Upper lobe of right lung (tissue), 1 donor: Measurements from ENCODE around the gene TRIP13. TPM values are rescaled to one million over a fixed set of nuclear protein-coding genes. Genes with fewer than 3 reads are reported as not detected.
"Not testable (repeated sequence)": the region's sequence is repeated elsewhere in the genome, so short reads cannot be mapped to it uniquely, and the experiment has no call there.

Experiments
- ATAC-seq: fragments of 200-7000 bp; cut with Tn5 transposase; one replicate; pipeline ENCODE4 v1.9.1; 2020; ENCODE audit warnings: mild to moderate bottlenecking, moderate library complexity
- DNase-seq: peaks from one replicate; pipeline ENCODE4 v3.0.0-alpha.2; 2020
- H3K27ac ChIP-seq: fragments of 200-600 bp; one replicate; pipeline ENCODE4 v1.8.0; 2022
- H3K27me3 ChIP-seq: fragments of 200-600 bp; one replicate; pipeline ENCODE4 v1.8.0; 2022; ENCODE audit warnings: mild to moderate bottlenecking
- H3K36me3 ChIP-seq: fragments of 200-600 bp; one replicate; pipeline ENCODE4 v1.8.0; 2022
- H3K4me1 ChIP-seq: fragments of 200-600 bp; one replicate; pipeline ENCODE4 v1.8.0; 2022
- H3K4me3 ChIP-seq: fragments of 200-600 bp; one replicate; pipeline ENCODE4 v1.8.0; 2022; ENCODE audit warnings: mild to moderate bottlenecking
- H3K9me3 ChIP-seq: fragments of 200-600 bp; one replicate; pipeline ENCODE4 v1.8.0; 2022
- intact Hi-C: fragments of 100-400 bp; cut with DNase I; formaldehyde crosslinking; loops from one replicate; pipeline ENCODE4 v1.11.0; 2022
- total RNA-seq: library from RNA; stranded (reverse); fragmentation: NEBNext Ultra II Directional; extraction: Animal tissue kit (Norgen Biotek cat#: 25700); gene quantifications from one replicate; pipeline ENCODE4 v1.2.1, GENCODE V29; 2021
- TF ChIP-seq, protein P1 (sequence below): fragments of 200-600 bp; IDR thresholded peaks from one replicate; pipeline ENCODE4 v1.8.0; 2022; ENCODE audit warnings: antibody characterized with exemption
- donor health status: DM: no; HTN: yes; CAD: no; lungs with severe emphysema.

Gene TRIP13
- total RNA-seq, 1 donor from 2014 or later, result 0.81 TPM

- no peak for DNase-seq
- intact Hi-C loops, result loop anchor here (10.0 kb wide), 1 partner anchor 248 kb away; no protein-coding TSS in a partner anchor
- Histone ChIP-seq H3K4me1 (peaks cover 13% of the 10 kb centered on the region), H3K9me3 (no peaks in the 10 kb centered on the region), H3K4me3 (peak overlapping the region; percentile 39), H3K27ac (peak overlapping the region; percentile 51), H3K36me3 (no peaks in the 10 kb centered on the region), H3K27me3 (peaks cover 19% of the 10 kb centered on the region)
- TF ChIP-seq, protein P1, sequence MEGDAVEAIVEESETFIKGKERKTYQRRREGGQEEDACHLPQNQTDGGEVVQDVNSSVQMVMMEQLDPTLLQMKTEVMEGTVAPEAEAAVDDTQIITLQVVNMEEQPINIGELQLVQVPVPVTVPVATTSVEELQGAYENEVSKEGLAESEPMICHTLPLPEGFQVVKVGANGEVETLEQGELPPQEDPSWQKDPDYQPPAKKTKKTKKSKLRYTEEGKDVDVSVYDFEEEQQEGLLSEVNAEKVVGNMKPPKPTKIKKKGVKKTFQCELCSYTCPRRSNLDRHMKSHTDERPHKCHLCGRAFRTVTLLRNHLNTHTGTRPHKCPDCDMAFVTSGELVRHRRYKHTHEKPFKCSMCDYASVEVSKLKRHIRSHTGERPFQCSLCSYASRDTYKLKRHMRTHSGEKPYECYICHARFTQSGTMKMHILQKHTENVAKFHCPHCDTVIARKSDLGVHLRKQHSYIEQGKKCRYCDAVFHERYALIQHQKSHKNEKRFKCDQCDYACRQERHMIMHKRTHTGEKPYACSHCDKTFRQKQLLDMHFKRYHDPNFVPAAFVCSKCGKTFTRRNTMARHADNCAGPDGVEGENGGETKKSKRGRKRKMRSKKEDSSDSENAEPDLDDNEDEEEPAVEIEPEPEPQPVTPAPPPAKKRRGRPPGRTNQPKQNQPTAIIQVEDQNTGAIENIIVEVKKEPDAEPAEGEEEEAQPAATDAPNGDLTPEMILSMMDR, result peak; percentile 42
- peak; percentile 81 for ATAC-seq
These were observed 33.9 kb downstream of the TRIP13 start for GRCh38 chr5:926417-927171.

- Histone ChIP-seq H3K27me3 (peaks cover 19% of the 10 kb centered on the region), H3K27ac (peak overlapping the region; percentile 51), H3K9me3 (no peaks in the 10 kb centered on the region), H3K36me3 (no peaks in the 10 kb centered on the region), H3K4me1 (peaks cover 13% of the 10 kb centered on the region), H3K4me3 (peak overlapping the region; percentile 39)
- TF ChIP-seq, protein P1, result no peak
- DNase-seq (no peak), ATAC-seq (no peak)
- intact Hi-C loops, result loop anchor here (10.0 kb wide), 1 partner anchor 247 kb away; no protein-coding TSS in a partner anchor
These were observed 34.7 kb downstream of the TRIP13 start for GRCh38 chr5:927172-928015.

GRCh38 chr5:929182-929581, 36.5 kb downstream of the TRIP13 start:
- not testable (repeated sequence) for DNase-seq, H3K36me3 ChIP-seq, ATAC-seq, H3K9me3 ChIP-seq, H3K4me3 ChIP-seq, H3K27ac ChIP-seq
- intact Hi-C loops, result loop anchor here (10.0 kb wide), 1 partner anchor 246 kb away; no protein-coding TSS in a partner anchor
- peaks cover 19% of the 10 kb centered on the region for H3K27me3 ChIP-seq
- H3K4me1 ChIP-seq, result peaks cover 20% of the 10 kb centered on the region

- intact Hi-C loops, result loop anchor here (10.0 kb wide), 1 partner anchor 245 kb away; no protein-coding TSS in a partner anchor
- TF ChIP-seq, protein P1, result no peak
- DNase-seq, result no peak
These were observed 36.9 kb downstream of the TRIP13 start for GRCh38 chr5:929596-929995.

DNA sequence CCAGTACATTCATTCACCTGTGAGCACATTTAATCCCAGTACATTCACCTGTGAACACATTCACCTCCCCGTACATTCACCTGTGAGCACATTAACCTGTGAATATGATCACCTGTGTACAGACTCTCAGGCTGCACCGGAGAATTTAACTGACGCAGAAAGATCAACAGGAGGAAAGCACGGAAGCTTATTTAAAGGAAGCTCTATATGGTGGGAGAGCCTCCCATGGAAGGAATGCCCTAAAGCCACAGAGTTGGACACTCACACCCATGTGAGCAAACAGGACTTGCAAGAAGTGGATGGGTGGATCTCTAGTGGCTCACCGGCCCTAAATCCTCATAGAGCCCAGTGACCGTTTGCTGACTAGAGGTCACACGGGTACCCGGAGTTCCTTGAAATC, 38.2 kb downstream of the TRIP13 start:
- Histone ChIP-seq H3K27me3 (peaks cover 9% of the 10 kb centered on the region), H3K36me3 (no peaks in the 10 kb centered on the region), H3K9me3 (no peaks in the 10 kb centered on the region), H3K4me3 (no peak overlapping the region), H3K27ac (no peak overlapping the region), H3K4me1 (peaks cover 20% of the 10 kb centered on the region)
- ATAC-seq, result no peak
- no peak for DNase-seq
- TF ChIP-seq, protein P1, result no peak
- intact Hi-C loops, result no loop called here

More at GRCh38 chr5:929596-929995, 36.9 kb downstream of the TRIP13 start:
- Histone ChIP-seq H3K36me3 (no peaks in the 10 kb centered on the region), H3K4me1 (peaks cover 20% of the 10 kb centered on the region), H3K4me3 (no peak overlapping the region), H3K27me3 (peaks cover 19% of the 10 kb centered on the region), H3K9me3 (no peaks in the 10 kb centered on the region), H3K27ac (no peak overlapping the region)
- no peak for ATAC-seq
